Stimulated activated CD8-positive, alpha-beta memory T cell treated with anti-CD3 and anti-CD28 coated beads, Interleukin-2, amount 100 ng/mL, for 1 hour (primary cell): Measurements from ENCODE around the gene XPO5.
"Not testable (repeated sequence)": the region's sequence is repeated elsewhere in the genome, so short reads cannot be mapped to it uniquely, and the experiment has no call there.

Source experiments
- DNase-seq, 2 donors: peaks; one replicate each; pipeline ENCODE4 v3.0.0-alpha.2; 2020; ENCODE audit warnings: low read depth in 2 of 2

The XPO5 gene

GRCh38 chr6:43584892-43585570 is 9.2 kb upstream of the XPO5 start:
- no peak for DNase-seq

GRCh38 chr6:43582911-43583310 is 7.1 kb upstream of the XPO5 start:
- DNase-seq = no peak

- DNase-seq = no peak
These were observed 3.3 kb upstream of the XPO5 start for GRCh38 chr6:43579171-43579570.

GRCh38 chr6:43578748-43579147 is 2.9 kb upstream of the XPO5 start:
- DNase-seq = no peak

GRCh38 chr6:43575105-43575771 is 600 bp downstream of the XPO5 start:
- no peak for DNase-seq

- DNase-seq = no peak
These were observed 3.8 kb downstream of the XPO5 start for GRCh38 chr6:43572015-43572414.

- no peak for DNase-seq
These were observed 4.9 kb downstream of the XPO5 start for GRCh38 chr6:43570876-43571441.

- DNase-seq = no peak
These were observed 16.5 kb downstream of the XPO5 start for GRCh38 chr6:43559328-43559727.

- DNase-seq = not testable (repeated sequence)
These were observed 18.2 kb downstream of the XPO5 start for GRCh38 chr6:43557620-43558019.

GRCh38 chr6:43547222-43547621 is 28.6 kb downstream of the XPO5 start:
- DNase-seq = no peak

GRCh38 chr6:43544461-43544860 is 31.4 kb downstream of the XPO5 start:
- no peak for DNase-seq

- no peak for DNase-seq
These were observed 33.9 kb downstream of the XPO5 start for GRCh38 chr6:43541774-43542471.

GRCh38 chr6:43540507-43540906 is 35.3 kb downstream of the XPO5 start:
- no peak for DNase-seq

- not testable (repeated sequence) for DNase-seq
These were observed 36.4 kb downstream of the XPO5 start for GRCh38 chr6:43539409-43539808.

GRCh38 chr6:43538986-43539385 is 36.9 kb downstream of the XPO5 start:
- not testable (repeated sequence) for DNase-seq

GRCh38 chr6:43532201-43532600 is 43.6 kb downstream of the XPO5 start:
- DNase-seq = no peak

- no peak for DNase-seq
These were observed 51.3 kb downstream of the XPO5 start for GRCh38 chr6:43524483-43524961.

GRCh38 chr6:43523284-43523683 is 52.6 kb downstream of the XPO5 start:
- DNase-seq = no peak

GRCh38 chr6:43522547-43523261 is 53.1 kb downstream of the XPO5 start:
- no peak for DNase-seq

- no peak for DNase-seq
These were observed 54.0 kb downstream of the XPO5 start for GRCh38 chr6:43521836-43522235.

GRCh38 chr6:43520097-43520496 is 55.7 kb downstream of the XPO5 start:
- DNase-seq = no peak
